Osteoblast (primary cell): ENCODE data around the gene LRMDA. TPM values are rescaled to one million over a fixed set of nuclear protein-coding genes. Genes with fewer than 3 reads are reported as not detected.

Experiments used
- DNase-seq: peaks from one replicate; pipeline ENCODE4 v3.0.0; 2011; ENCODE audit warnings: low spot score, mixed read lengths; ENCODE audit not compliant: insufficient read length; ENCODE audit errors: missing footprints
- H2AFZ ChIP-seq: 2 replicates; pipeline ENCODE4 v1.6.0; 2011; ENCODE audit warnings: mild to moderate bottlenecking, low read length
- H3K27ac ChIP-seq: 2 replicates; pipeline ENCODE4 v1.5.1; 2011; ENCODE audit warnings: mild to moderate bottlenecking, low read depth, low read length, moderate library complexity
- H3K27me3 ChIP-seq: 2 replicates; pipeline ENCODE4 v1.6.0; 2012; ENCODE audit warnings: mild to moderate bottlenecking, control low read depth, inconsistent platforms, low read length, moderate library complexity; ENCODE audit not compliant: insufficient read depth
- H3K36me3 ChIP-seq: 2 replicates; pipeline ENCODE4 v1.5.1; 2011; ENCODE audit warnings: mild to moderate bottlenecking, low read length, control low read depth, moderate library complexity; ENCODE audit not compliant: insufficient read depth
- H3K4me1 ChIP-seq: 2 replicates; pipeline ENCODE4 v1.5.1; 2011; ENCODE audit warnings: mild to moderate bottlenecking, low read length, control low read depth, moderate library complexity; ENCODE audit not compliant: insufficient read depth
- H3K4me2 ChIP-seq: 2 replicates; pipeline ENCODE4 v1.6.0; 2011; ENCODE audit warnings: mild to moderate bottlenecking, low read length; ENCODE audit not compliant: insufficient read depth
- H3K4me3 ChIP-seq: fragments of 200-600 bp; sonication (generic); 3 replicates; pipeline ENCODE4 v1.5.1; 2012; ENCODE audit warnings: mild to moderate bottlenecking, low read length, inconsistent platforms; ENCODE audit not compliant: insufficient read depth
- H3K79me2 ChIP-seq: 2 replicates; pipeline ENCODE4 v1.6.0; 2012; ENCODE audit warnings: mild to moderate bottlenecking, low read length, control low read depth, inconsistent platforms; ENCODE audit not compliant: insufficient read depth
- H3K9me3 ChIP-seq: 2 replicates; pipeline ENCODE4 v1.5.1; 2011; ENCODE audit warnings: low read depth, low read length, control low read depth
- H4K20me1 ChIP-seq: 2 replicates; pipeline ENCODE4 v1.6.0; 2012; ENCODE audit warnings: mild to moderate bottlenecking, low read length, control low read depth; ENCODE audit not compliant: insufficient read depth
- CTCF ChIP-seq: IDR thresholded peaks from 2 replicates; pipeline ENCODE4 v1.5.1; 2011; ENCODE audit warnings: mild to moderate bottlenecking, low read depth, low read length, moderate library complexity; ENCODE audit errors: extremely low read depth
- total RNA-seq: library from RNA; depleted of rRNA; stranded (reverse); fragments of >200 nt; gene quantifications from 2 replicates; pipeline ENCODE4 v1.2.3, GENCODE V29; 2012

The LRMDA gene
- total RNA-seq, 1 donor = 18.5 TPM

- Histone ChIP-seq H3K4me2 (no peak overlapping the region), H2AFZ (no peak overlapping the region), H3K27me3 (no peaks in the 10 kb centered on the region), H3K4me1 (peaks cover 29% of the 10 kb centered on the region), H3K79me2 (no peaks in the 10 kb centered on the region), H4K20me1 (no peaks in the 10 kb centered on the region), H3K4me3 (no peak overlapping the region), H3K36me3 (no peaks in the 10 kb centered on the region), H3K27ac (peak overlapping the region; percentile 57), H3K9me3 (no peaks in the 10 kb centered on the region)
- no peak for DNase-seq
- no peak for TF ChIP-seq CTCF
Observed at GRCh38 chr10:76284351-76284750, 852.9 kb downstream of the LRMDA start.

GRCh38 chr10:76285012-76285411 lies 853.6 kb downstream of the LRMDA start:
- Histone ChIP-seq H3K4me3 (no peak overlapping the region), H2AFZ (no peak overlapping the region), H3K9me3 (no peaks in the 10 kb centered on the region), H3K27me3 (no peaks in the 10 kb centered on the region), H3K36me3 (no peaks in the 10 kb centered on the region), H3K4me1 (peaks cover 29% of the 10 kb centered on the region), H4K20me1 (no peaks in the 10 kb centered on the region), H3K27ac (peak overlapping the region; percentile 76), H3K79me2 (no peaks in the 10 kb centered on the region), H3K4me2 (no peak overlapping the region)
- DNase-seq = no peak
- no peak for TF ChIP-seq CTCF

GRCh38 chr10:76285515-76285914 lies 854.1 kb downstream of the LRMDA start:
- DNase-seq = no peak
- TF ChIP-seq CTCF = no peak
- no peaks in the 10 kb centered on the region for H3K27me3 ChIP-seq
- peak overlapping the region; percentile 76 for H3K27ac ChIP-seq
- no peaks in the 10 kb centered on the region for H3K9me3 ChIP-seq
- H4K20me1 ChIP-seq = no peaks in the 10 kb centered on the region
- no peaks in the 10 kb centered on the region for H3K79me2 ChIP-seq
- H3K4me2 ChIP-seq = no peak overlapping the region
- peaks cover 29% of the 10 kb centered on the region for H3K4me1 ChIP-seq
- no peak overlapping the region for H3K4me3 ChIP-seq
- H3K36me3 ChIP-seq = no peaks in the 10 kb centered on the region
- no peak overlapping the region for H2AFZ ChIP-seq

- H3K4me3 ChIP-seq = no peak overlapping the region
- no peak for DNase-seq
- no peaks in the 10 kb centered on the region for H3K27me3 ChIP-seq
Observed at GRCh38 chr10:76286536-76286935, 855.1 kb downstream of the LRMDA start.

More at GRCh38 chr10:76286536-76286935, 855.1 kb downstream of the LRMDA start:
- Histone ChIP-seq H3K79me2 (no peaks in the 10 kb centered on the region), H3K9me3 (no peaks in the 10 kb centered on the region), H3K27ac (peak overlapping the region; percentile 76), H2AFZ (no peak overlapping the region), H4K20me1 (no peaks in the 10 kb centered on the region), H3K4me2 (no peak overlapping the region), H3K36me3 (no peaks in the 10 kb centered on the region), H3K4me1 (peaks cover 36% of the 10 kb centered on the region)
- TF ChIP-seq CTCF = no peak
